GM18909 (cell line): ENCODE measurements around the gene ATP6V0A4.
"Not testable (repeated sequence)": the region's sequence is repeated elsewhere in the genome, so short reads cannot be mapped to it uniquely, and the experiment has no call there.

Experiments used
- ATAC-seq: cut with Tn5 transposase; IDR thresholded peaks from one replicate; pipeline ENCODE4 v1.9.1; 2021; ENCODE audit warnings: mild to moderate bottlenecking; ENCODE audit not compliant: unreplicated experiment, poor library complexity

Gene ATP6V0A4

DNA sequence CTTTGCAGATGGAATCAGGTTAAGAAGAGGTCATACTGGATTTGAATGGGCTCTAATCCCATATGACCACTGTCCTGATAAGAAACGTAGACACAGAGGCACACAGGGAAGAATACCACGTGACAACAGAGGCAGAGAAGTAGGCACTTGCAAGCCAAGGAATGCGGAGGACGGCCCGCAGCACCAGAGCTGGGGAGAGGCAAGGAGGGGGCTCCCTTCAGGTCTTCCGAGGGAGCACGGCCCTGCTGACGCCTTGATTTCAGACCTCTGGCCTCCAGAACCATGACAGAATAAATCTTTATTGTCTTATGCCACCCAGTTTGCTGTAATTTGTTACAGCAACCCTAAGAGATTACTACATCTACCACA, 44.9 kb downstream of the ATP6V0A4 start:
- ATAC-seq = no peak

GRCh38 chr7:138752518-138753149, 45.4 kb downstream of the ATP6V0A4 start:
- ATAC-seq = peak; percentile 92

DNA sequence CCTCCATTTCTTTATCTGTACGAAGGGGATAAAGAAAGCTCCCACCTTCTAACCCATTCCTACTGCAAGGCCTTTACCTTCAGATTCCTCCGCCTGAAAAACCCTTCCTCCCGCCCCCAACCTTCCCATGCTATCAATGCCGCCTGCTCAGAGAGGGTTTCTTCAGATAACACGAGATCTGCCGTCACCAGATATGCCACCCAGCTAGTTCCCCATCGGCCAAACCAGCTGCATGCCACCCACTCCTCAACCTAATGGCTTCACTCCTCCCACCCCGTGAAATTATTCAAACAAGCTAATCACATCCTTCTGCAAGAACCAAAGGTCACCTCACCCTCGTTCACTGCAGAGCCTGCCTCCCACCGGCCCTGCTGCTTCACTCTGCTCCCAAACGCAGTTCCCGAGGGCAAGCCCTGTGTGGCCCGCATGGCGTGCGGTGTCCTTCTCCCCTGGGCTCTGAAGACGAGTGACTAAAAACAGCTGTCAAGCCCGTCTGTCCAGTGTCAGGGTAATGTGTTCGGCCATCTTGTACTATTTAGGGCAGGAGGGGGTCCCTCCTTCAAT, 47.0 kb downstream of the ATP6V0A4 start:
- ATAC-seq = no peak

GRCh38 chr7:138750473-138750872, 47.5 kb downstream of the ATP6V0A4 start:
- ATAC-seq = no peak

GRCh38 chr7:138749960-138750359, 48.0 kb downstream of the ATP6V0A4 start:
- ATAC-seq = no peak

DNA sequence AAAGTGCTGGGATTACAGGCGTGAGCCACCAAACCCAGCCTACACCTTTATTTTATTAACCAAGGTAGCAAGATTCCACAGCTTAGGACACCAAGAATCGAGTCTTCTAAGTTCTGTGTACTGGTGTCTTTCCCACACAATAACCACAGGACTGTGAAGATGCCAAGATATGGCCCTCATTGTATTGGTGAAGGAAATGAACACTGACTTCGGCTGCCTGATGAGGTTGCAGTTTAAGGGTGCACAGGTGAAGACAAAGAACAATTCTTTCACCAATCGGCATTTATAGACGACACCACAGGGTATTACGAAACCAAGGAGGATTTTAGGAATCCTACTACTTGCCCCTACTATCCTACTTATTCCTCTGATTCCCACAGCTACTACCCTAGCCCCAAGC, 49.3 kb downstream of the ATP6V0A4 start:
- no peak for ATAC-seq

GRCh38 chr7:138746073-138746472, 51.9 kb downstream of the ATP6V0A4 start:
- ATAC-seq = no peak

- no peak for ATAC-seq
Observed at GRCh38 chr7:138745189-138745588, 52.8 kb downstream of the ATP6V0A4 start.

DNA sequence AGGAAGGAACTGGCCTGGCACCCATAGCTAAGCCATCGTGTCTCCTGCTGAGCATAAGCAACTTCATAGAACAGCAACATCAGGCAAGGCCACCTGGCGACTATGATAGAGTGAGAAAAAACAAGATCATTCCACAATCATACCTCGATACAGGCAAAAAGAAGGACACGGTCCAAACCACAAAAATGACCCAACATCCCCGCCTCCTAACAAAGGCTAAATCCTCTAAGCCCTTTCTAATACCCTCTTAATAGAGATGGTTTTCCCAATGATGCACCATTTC, 56.6 kb downstream of the ATP6V0A4 start:
- no peak for ATAC-seq

- ATAC-seq = no peak
Observed at GRCh38 chr7:138739859-138740258, 58.1 kb downstream of the ATP6V0A4 start.

GRCh38 chr7:138738551-138739335, 59.3 kb downstream of the ATP6V0A4 start:
- ATAC-seq = peak; percentile 87

- no peak for ATAC-seq
Observed at GRCh38 chr7:138738114-138738513, 59.9 kb downstream of the ATP6V0A4 start.

GRCh38 chr7:138735399-138735798, 62.6 kb downstream of the ATP6V0A4 start:
- ATAC-seq = no peak

- not testable (repeated sequence) for ATAC-seq
Observed at GRCh38 chr7:138731733-138732132, 66.3 kb downstream of the ATP6V0A4 start.

DNA sequence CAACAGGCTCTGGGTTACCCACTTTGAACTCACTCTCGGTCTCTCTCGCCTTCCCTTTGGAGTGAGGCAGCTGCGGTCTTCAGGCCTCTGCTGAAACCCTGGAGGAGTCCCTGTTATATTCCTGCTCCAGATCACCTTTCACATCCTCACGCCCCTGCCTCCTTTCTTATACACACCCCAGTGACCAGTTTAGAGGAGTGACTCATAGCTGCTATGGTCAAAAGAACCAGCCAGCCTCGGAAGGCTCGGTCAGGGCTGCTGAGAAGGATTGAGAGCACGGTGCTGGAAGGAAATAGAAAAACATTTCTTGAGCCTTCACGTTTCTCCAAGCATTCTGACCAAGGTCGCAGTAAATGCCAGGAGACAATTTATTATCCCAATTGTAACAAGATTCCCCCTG, 68.6 kb downstream of the ATP6V0A4 start:
- no peak for ATAC-seq

GRCh38 chr7:138727336-138728099, 70.5 kb downstream of the ATP6V0A4 start:
- ATAC-seq = no peak

DNA sequence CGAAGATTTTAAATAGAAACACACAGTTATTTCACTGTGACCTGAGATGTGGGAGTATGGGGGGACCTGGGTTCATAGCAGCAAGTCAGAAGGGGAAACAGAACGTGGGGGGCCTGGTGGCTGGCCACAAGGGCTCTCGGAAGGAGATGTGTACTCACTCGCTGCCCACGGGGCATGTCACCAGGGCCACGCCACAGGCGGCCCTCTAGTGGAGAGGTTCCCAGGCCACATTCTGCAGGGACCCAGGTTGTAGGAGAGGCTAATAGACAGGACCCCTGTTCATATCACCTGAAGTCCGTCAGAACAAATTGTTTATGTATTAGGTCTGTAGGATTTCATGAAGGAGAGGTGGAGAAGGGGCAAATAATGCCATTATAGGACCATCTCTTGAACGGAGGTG, 71.7 kb downstream of the ATP6V0A4 start:
- ATAC-seq = no peak

GRCh38 chr7:138720286-138720685, 77.7 kb downstream of the ATP6V0A4 start:
- no peak for ATAC-seq

DNA sequence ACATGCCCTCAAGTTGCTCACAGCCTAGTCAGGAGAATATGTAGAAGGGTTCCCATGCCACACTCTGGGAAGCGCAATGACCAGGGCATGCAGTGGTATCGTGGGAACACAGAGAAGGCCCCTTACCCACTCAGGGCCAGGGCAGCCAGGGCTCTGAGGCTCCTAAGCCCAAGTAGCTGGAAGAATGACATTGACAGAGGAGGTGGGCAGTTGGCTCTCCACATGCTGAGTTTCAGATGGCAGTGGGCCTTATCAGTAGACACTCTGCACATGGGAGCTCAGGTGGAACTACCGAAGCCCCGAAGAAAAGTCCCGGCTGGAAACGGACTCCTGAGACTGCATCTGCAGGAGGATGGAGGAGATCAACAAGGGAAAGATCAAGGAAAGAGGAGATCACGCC, 81.1 kb downstream of the ATP6V0A4 start:
- ATAC-seq = no peak

GRCh38 chr7:138713191-138713590, 84.8 kb downstream of the ATP6V0A4 start:
- no peak for ATAC-seq

DNA sequence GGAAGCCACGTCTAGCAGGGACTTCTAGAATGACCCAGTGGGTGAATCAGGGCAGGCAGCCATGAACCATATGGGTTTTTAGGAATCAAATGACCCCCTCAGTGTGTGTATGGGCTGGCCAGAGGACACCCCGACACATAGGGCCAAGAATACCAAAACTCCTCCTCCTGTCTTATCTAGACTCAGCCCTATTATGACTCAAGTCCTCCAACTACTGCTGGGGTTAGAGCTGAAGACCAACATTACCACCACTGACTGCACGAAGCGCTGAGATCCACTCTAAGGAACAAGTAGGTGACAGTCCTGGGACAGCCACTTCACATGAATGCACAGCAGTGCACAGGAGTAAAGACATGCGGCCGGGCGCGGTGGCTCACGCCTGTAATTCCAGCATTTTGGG, 85.3 kb downstream of the ATP6V0A4 start:
- no peak for ATAC-seq
